K562 (cell line): Measurements from ENCODE around the gene SUPT3H. TPM values are rescaled to one million over a fixed set of nuclear protein-coding genes. Genes with fewer than 3 reads are reported as not detected.

Source experiments
- GABPA ChIP-seq: fragments of 200-800 bp; sonication (Bioruptor generic); conservative IDR thresholded peaks from 2 replicates; pipeline ENCODE4 v1.6.1; 2016; ENCODE audit warnings: low read depth, missing genetic modification characterization, missing compliant biosample characterization
- ID3 ChIP-seq, 2 experiments: fragments of 250-450 bp in 1 of 2; fragments of 450-650 bp in 1 of 2; sonication (Bioruptor Pico) in 1 of 2; IDR thresholded peaks; 2 replicates each; pipeline versions ENCODE4 v1.6.1 to v1.8.0; 2016 to 2021; ENCODE audit warnings: mild to moderate bottlenecking in 2 of 2, moderate library complexity in 2 of 2, missing compliant biosample characterization in 1 of 2, missing genetic modification characterization in 1 of 2
- JUN ChIP-seq, 2 experiments: sonication (generic) in 1 of 2; formaldehyde crosslinking in 1 of 2; IDR thresholded peaks; 2 replicates each; pipeline versions ENCODE4 v1.6.1 to v1.8.0; 2012 to 2022; ENCODE audit warnings: borderline replicate concordance in 2 of 2, mild to moderate bottlenecking in 2 of 2, improper control_type of control experiment in 1 of 2, low read depth in 1 of 2, low read length in 1 of 2, missing genetic modification reagents in 1 of 2
- MGA ChIP-seq: fragments of 450-650 bp; IDR thresholded peaks from 2 replicates; pipeline ENCODE4 v1.6.1; 2016; ENCODE audit warnings: mild to moderate bottlenecking, moderate library complexity
- NFIC ChIP-seq: fragments of 450-650 bp; IDR thresholded peaks from 2 replicates; pipeline ENCODE4 v1.6.1; 2017; ENCODE audit warnings: mild to moderate bottlenecking, inconsistent platforms
- RAD51 ChIP-seq: fragments of 450-650 bp; IDR thresholded peaks from 2 replicates; pipeline ENCODE4 v1.7.1; 2016; ENCODE audit warnings: low read depth, mild to moderate bottlenecking, borderline replicate concordance
- TAF9B ChIP-seq: fragments of 450-650 bp; IDR thresholded peaks from 2 replicates; pipeline ENCODE4 v1.6.1; 2018; ENCODE audit warnings: mild to moderate bottlenecking; ENCODE audit not compliant: partially characterized antibody
- ZMIZ1 ChIP-seq, 2 experiments: fragments of 150-350 bp in 1 of 2; IDR thresholded peaks; 2 replicates each; pipeline ENCODE4 v1.6.1; 2012 to 2016; ENCODE audit warnings: low read depth in 2 of 2, low read length in 2 of 2, mild to moderate bottlenecking in 1 of 2, moderate library complexity in 1 of 2
- ZNF212 ChIP-seq: fragments of 450-650 bp; formaldehyde crosslinking; IDR thresholded peaks from 2 replicates; pipeline ENCODE4 v1.4.0; 2020; ENCODE audit warnings: mild to moderate bottlenecking
- polyA plus RNA-seq, 8 experiments: library from polyadenylated mRNA; depleted of rRNA in 4 of 8; stranded (reverse) in 5 of 8; unstranded in 3 of 8; fragments of >200 nt; fragmentation: Nextera tagmentation in 2 of 8; fragmentation: Illumina TruSeq in 1 of 8; extraction: Ambion mirVana in 2 of 8; extraction: Trizol in 1 of 8; gene quantifications; 2 replicates each; pipeline versions ENCODE4 v1.2.1 to v1.2.3, GENCODE V29; 2011 to 2014; ENCODE audit warnings: inconsistent platforms in 1 of 8, missing spikeins in 1 of 8
- total RNA-seq, 7 experiments: library from RNA; depleted of rRNA in 6 of 7; stranded (reverse); fragments of >200 nt in 6 of 7; fragmentation: Illumina TruSeq in 2 of 7; extraction: Trizol in 2 of 7; gene quantifications; 2 replicates each; pipeline versions ENCODE4 v1.2.1 to v1.2.3, GENCODE V29; 2011 to 2021; ENCODE audit warnings: low replicate concordance in 1 of 7

The SUPT3H gene
- total and polyA plus RNA-seq, 9 of the 15 experiments (the other 6 are each of a cell fraction or from before 2014, with no cell fraction given) = 7.2 to 16.3 (median 11.9) TPM

- 0 out of 2 replicates have a peak, but pooled peaks have one; percentile 7 for TF ChIP-seq MGA
- TF ChIP-seq ID3 (CRISPR knock-in tag; IDR thresholded peaks at IDR 0.05) = no peak
- TF ChIP-seq ID3 (tag; IDR thresholded peaks at IDR 0.05) = peak; percentile 94
- peak; percentile 99 for TF ChIP-seq JUN (IDR thresholded peaks at IDR 0.05; ENCODE audit: borderline replicate concordance, low read depth, low read length)
- peak; percentile 71; the same call in 1 of the 2 replicates for TF ChIP-seq JUN (CRISPR knock-in tag; IDR thresholded peaks at IDR 0.05; ENCODE audit: borderline replicate concordance)
- peak in 1 of 2 experiments; percentile 99; a peak in 2 of 4 replicates for TF ChIP-seq ZMIZ1 (IDR thresholded peaks at IDR 0.05; ENCODE audit: low read depth in 2 of 2, low read length in 2 of 2)
- TF ChIP-seq TAF9B = peak; percentile 74
- TF ChIP-seq NFIC = peak; percentile 97
- peak; percentile 63; the same call in 1 of the 2 replicates for TF ChIP-seq ZNF212 (CRISPR knock-in tag)
- TF ChIP-seq GABPA (tag) = 0 out of 2 replicates have a peak, but pooled peaks have one; percentile 28
- TF ChIP-seq RAD51 = 0 out of 2 replicates have a peak, but pooled peaks have one; percentile 35
These were observed 411.2 kb downstream of the SUPT3H start (continued) for GRCh38 chr6:44966449-44967092.
